Activated CD8-positive, alpha-beta T cell treated with anti-CD3 and anti-CD28 coated beads for 36 hours (primary cell): ENCODE measurements around the gene PCDHA13. TPM values are rescaled to one million over a fixed set of nuclear protein-coding genes. Genes with fewer than 3 reads are reported as not detected.
"Not testable (repeated sequence)": the region's sequence is repeated elsewhere in the genome, so short reads cannot be mapped to it uniquely, and the experiment has no call there.

Experiments used
- ATAC-seq: fragments of 200-7000 bp; cut with Tn5 transposase; one replicate; pipeline ENCODE4 v1.10.0; 2021; ENCODE audit warnings: mild to moderate bottlenecking, moderate library complexity
- CTCF ChIA-PET: fragments of 350-600 bp; sonication (Branson Sonifier 250); formaldehyde crosslinking; loops from one replicate; lab custom pipeline; 2021; ENCODE audit warnings: antibody characterized with exemption; lab: Charles Lee
- POLR2A ChIA-PET: fragments of 350-600 bp; sonication (Branson Sonifier 250); formaldehyde crosslinking; loops from one replicate; lab custom pipeline; 2021; ENCODE audit warnings: antibody characterized with exemption; lab: Charles Lee
- DNase-seq: peaks from one replicate; pipeline ENCODE4 v3.0.0-alpha.2; 2020
- H3K27ac Mint-ChIP-seq: one replicate; pipeline ENCODE4 v1.8.0; 2021; ENCODE audit warnings: mild to moderate bottlenecking, mixed read lengths
- H3K27me3 Mint-ChIP-seq: one replicate; pipeline ENCODE4 v1.8.0; 2021; ENCODE audit warnings: mixed read lengths
- H3K36me3 Mint-ChIP-seq: one replicate; pipeline ENCODE4 v1.8.0; 2021; ENCODE audit warnings: low read depth, mixed read lengths
- H3K4me1 Mint-ChIP-seq: one replicate; pipeline ENCODE4 v1.8.0; 2021; ENCODE audit warnings: low read depth, mixed read lengths
- H3K4me3 Mint-ChIP-seq: one replicate; pipeline ENCODE4 v1.8.0; 2021; ENCODE audit warnings: mild to moderate bottlenecking, moderate library complexity, mixed read lengths
- H3K9me3 Mint-ChIP-seq: one replicate; pipeline ENCODE4 v1.8.0; 2021; ENCODE audit warnings: mixed read lengths
- CTCF ChIP-seq: fragments of 200-600 bp; IDR thresholded peaks from one replicate; pipeline ENCODE4 v1.8.0; 2022; ENCODE audit warnings: antibody characterized with exemption, mild to moderate bottlenecking
- intact Hi-C: fragments of 100-400 bp; cut with micrococcal nuclease; formaldehyde crosslinking; loops from one replicate; pipeline ENCODE4 v1.10.0; 2022
- total RNA-seq, 2 experiments: library from RNA; stranded (reverse); gene quantifications; one replicate each; pipeline ENCODE4 v1.2.3, GENCODE V29; 2021

The PCDHA13 gene
- total RNA-seq, 2 experiments from 2014 or later, result not detected

DNA sequence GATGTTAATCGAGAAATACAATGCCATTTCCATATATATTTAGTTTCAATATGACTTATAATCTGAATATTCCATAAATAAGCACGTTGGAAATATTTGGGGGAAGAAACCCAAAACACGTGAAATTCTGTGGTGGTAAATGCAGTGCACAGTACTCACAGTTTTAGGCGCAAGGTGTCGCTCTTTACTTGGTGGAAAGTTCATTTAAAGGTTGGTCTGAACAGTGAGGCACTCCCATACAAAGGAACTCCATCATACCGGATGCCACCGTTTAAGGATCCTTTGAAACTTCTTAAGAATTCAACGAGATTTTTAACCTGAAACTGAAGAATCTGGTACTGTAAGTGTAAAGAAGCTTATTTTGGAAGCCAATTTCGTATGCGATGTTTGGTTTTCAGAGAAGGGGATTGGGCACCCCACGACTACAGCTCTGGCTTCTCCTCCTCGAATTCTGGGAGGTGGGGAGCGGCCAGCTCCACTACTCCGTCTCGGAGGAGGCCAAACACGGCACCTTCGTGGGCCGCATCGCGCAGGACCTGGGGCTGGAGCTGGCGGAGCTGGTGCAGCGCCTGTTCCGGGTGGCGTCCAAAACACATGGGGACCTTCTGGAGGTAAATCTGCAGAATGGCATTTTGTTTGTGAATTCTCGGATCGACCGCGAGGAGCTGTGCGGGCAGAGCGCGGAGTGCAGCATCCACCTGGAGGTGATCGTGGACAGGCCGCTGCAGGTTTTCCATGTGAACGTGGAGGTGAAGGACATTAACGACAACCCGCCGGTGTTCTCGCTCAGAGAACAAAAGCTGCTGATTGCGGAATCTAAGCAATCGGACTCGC is 13.0 kb upstream of the PCDHA13 start, which contains the start of gene PCDHA11:
Gene PCDHA11, plus strand, starts transcription at position 237 of the 834 bp plus-strand sequence. Its CDS starts 147 bp downstream, at position 384.
- POLR2A ChIA-PET, result no interaction called here
- intact Hi-C loops, result no loop called here
- CTCF ChIA-PET, result interaction anchor here (0.8 to 1.2 kb wide), 5 partner anchors 17 to 83 kb away, joined by 3 to 4 read pairs (median 3); partner anchors contain the start of gene PCDHA1
- ATAC-seq (no peak), DNase-seq (no peak)
- no peaks in the 10 kb centered on the region for H3K4me1 Mint-ChIP-seq
- H3K4me3 Mint-ChIP-seq, result no peak within 1 kb of the TSS
- H3K36me3 Mint-ChIP-seq, result peaks cover 2% of the 10 kb centered on the region
- peaks cover 15% of the 10 kb centered on the region for H3K27me3 Mint-ChIP-seq
- TF ChIP-seq CTCF, result no peak
- peaks cover 8% of the 10 kb centered on the region for H3K9me3 Mint-ChIP-seq
- no peak within 1 kb of the TSS for H3K27ac Mint-ChIP-seq

GRCh38 chr5:140869555-140869886 is 12.4 kb upstream of the PCDHA13 start:
- POLR2A ChIA-PET, result no interaction called here
- no peak overlapping the region for H3K4me3 Mint-ChIP-seq
- CTCF ChIA-PET, result interaction anchor here (0.8 to 1.2 kb wide), 5 partner anchors 18 to 83 kb away, joined by 3 to 4 read pairs (median 3); partner anchors contain the start of gene PCDHA1
- H3K4me1 Mint-ChIP-seq, result no peaks in the 10 kb centered on the region
- H3K36me3 Mint-ChIP-seq, result peaks cover 2% of the 10 kb centered on the region
- no peak overlapping the region for H3K27ac Mint-ChIP-seq
- intact Hi-C loops, result no loop called here
- peaks cover 12% of the 10 kb centered on the region for H3K9me3 Mint-ChIP-seq
- H3K27me3 Mint-ChIP-seq, result peaks cover 18% of the 10 kb centered on the region
- TF ChIP-seq CTCF, result no peak
- DNase-seq, result no peak
- no peak for ATAC-seq

DNA sequence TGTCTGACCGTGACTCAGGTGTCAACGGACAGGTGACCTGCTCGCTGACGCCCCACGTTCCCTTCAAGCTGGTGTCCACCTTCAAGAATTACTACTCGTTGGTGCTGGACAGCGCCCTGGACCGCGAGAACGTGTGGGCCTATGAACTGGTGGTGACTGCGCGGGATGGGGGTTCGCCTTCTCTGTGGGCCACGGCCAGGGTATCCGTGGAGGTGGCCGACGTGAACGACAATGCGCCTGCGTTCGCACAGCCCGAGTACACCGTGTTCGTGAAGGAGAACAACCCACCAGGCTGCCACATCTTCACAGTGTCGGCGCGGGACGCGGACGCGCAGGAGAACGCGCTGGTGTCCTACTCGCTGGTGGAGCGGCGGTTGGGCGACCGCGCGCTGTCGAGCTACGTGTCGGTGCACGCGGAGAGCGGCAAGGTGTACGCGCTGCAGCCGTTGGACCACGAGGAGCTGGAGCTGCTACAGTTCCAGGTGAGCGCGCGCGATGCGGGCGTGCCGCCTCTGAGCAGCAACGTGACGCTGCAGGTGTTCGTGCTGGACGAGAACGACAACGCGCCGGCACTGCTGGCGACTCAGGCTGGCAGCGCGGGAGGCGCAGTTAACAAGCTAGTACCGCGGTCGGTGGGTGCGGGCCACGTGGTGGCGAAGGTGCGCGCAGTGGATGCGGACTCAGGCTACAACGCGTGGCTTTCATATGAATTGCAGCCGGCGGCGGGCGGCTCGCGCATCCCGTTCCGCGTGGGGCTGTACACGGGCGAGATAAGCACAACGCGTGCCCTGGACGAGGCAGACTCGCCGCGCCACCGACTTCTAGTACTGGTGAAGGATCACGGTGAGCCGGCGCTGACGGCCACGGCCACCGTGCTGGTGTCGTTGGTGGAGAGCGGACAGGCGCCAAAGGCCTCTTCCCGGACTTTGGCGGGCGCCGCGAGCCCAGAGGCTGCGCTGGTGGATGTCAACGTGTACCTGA is 11.4 kb upstream of the PCDHA13 start:
- DNase-seq, result no peak
- TF ChIP-seq CTCF, result no peak
- Mint-ChIP-seq H3K4me1 (no peaks in the 10 kb centered on the region), H3K36me3 (peaks cover 3% of the 10 kb centered on the region), H3K27ac (no peak overlapping the region), H3K4me3 (no peak overlapping the region), H3K27me3 (peaks cover 25% of the 10 kb centered on the region), H3K9me3 (peaks cover 12% of the 10 kb centered on the region)
- CTCF ChIA-PET, result interaction anchor here (1.2 kb wide), 2 partner anchors 29 to 84 kb away, joined by 3 read pairs; partner anchors contain the start of gene PCDHA1
- POLR2A ChIA-PET, result no interaction called here
- ATAC-seq, result no peak
- intact Hi-C loops, result loop anchor here (5.0 kb wide), 1 partner anchor 172 kb away; no protein-coding TSS in a partner anchor

- no peak within 1 kb of the TSS for H3K4me3 Mint-ChIP-seq
- DNase-seq, result no peak
- CTCF ChIA-PET, result interaction anchor here (1.2 kb wide), 1 partner anchor 19 kb away, joined by 3 read pairs; the partner anchor contains the start of gene PCDHA10
- no peak within 1 kb of the TSS for H3K27ac Mint-ChIP-seq
- no peak for ATAC-seq
- POLR2A ChIA-PET, result no interaction called here
- H3K27me3 Mint-ChIP-seq, result peaks cover 42% of the 10 kb centered on the region
- peaks cover 9% of the 10 kb centered on the region for H3K36me3 Mint-ChIP-seq
- intact Hi-C loops, result no loop called here
- H3K4me1 Mint-ChIP-seq, result no peaks in the 10 kb centered on the region
- peaks cover 7% of the 10 kb centered on the region for H3K9me3 Mint-ChIP-seq
- no peak for TF ChIP-seq CTCF
Observed at GRCh38 chr5:140875085-140876065, 6.5 kb upstream of the PCDHA13 start, which contains the start of gene PCDHA12. PCDHA12 (plus strand) TSS chr5:140875308; CDS start chr5:140875473, 165 bp downstream.

- H3K27ac Mint-ChIP-seq, POLR2A ChIA-PET, H3K4me1 Mint-ChIP-seq, intact Hi-C loops, CTCF ChIA-PET, ATAC-seq, H3K4me3 Mint-ChIP-seq, DNase-seq: not testable (repeated sequence)
- Mint-ChIP-seq H3K36me3 (peaks cover 12% of the 10 kb centered on the region), H3K27me3 (peaks cover 43% of the 10 kb centered on the region), H3K9me3 (peaks cover 10% of the 10 kb centered on the region)
Observed at GRCh38 chr5:140876541-140877261, 5.2 kb upstream of the PCDHA13 start.
